GM23248 (cell line): Measurements from ENCODE around the gene HOMEZ. TPM values are rescaled to one million over a fixed set of nuclear protein-coding genes. Genes with fewer than 3 reads are reported as not detected.

Experiments
- DNase-seq: peaks from one replicate; pipeline ENCODE4 v3.0.0-alpha.2; 2015
- H2AFZ ChIP-seq: fragments of 200-600 bp; sonication (generic); 2 replicates; pipeline ENCODE4 v1.6.1; 2016; ENCODE audit warnings: antibody characterized with exemption
- H3F3A ChIP-seq: fragments of 200-600 bp; sonication (generic); 2 replicates; pipeline ENCODE4 v1.6.1; 2016; ENCODE audit warnings: mild to moderate bottlenecking, antibody characterized with exemption, mixed run types; ENCODE audit not compliant: insufficient read depth
- H3K27ac ChIP-seq: fragments of 200-600 bp; sonication (generic); 2 replicates; pipeline ENCODE4 v1.5.1; 2016; ENCODE audit warnings: mild to moderate bottlenecking
- H3K27me3 ChIP-seq: fragments of 200-600 bp; sonication (generic); replicated peaks from 2 replicates; pipeline ENCODE4 v1.6.1; 2016; ENCODE audit warnings: mild to moderate bottlenecking; ENCODE audit not compliant: insufficient read depth
- H3K36me3 ChIP-seq: fragments of 200-600 bp; sonication (generic); 2 replicates; pipeline ENCODE4 v1.6.1; 2016; ENCODE audit warnings: low read depth, mild to moderate bottlenecking
- H3K4me1 ChIP-seq: fragments of 200-600 bp; sonication (generic); 2 replicates; pipeline ENCODE4 v1.6.1; 2016; ENCODE audit warnings: mild to moderate bottlenecking; ENCODE audit not compliant: insufficient read depth
- H3K4me2 ChIP-seq: fragments of 200-600 bp; sonication (generic); one replicate; pipeline ENCODE4 v1.6.1; 2016; ENCODE audit warnings: mild to moderate bottlenecking; ENCODE audit not compliant: unreplicated experiment
- H3K4me3 ChIP-seq: fragments of 200-600 bp; sonication (generic); 2 replicates; pipeline ENCODE4 v1.5.1; 2016; ENCODE audit warnings: mild to moderate bottlenecking
- H3K79me2 ChIP-seq: fragments of 200-600 bp; sonication (generic); 2 replicates; pipeline ENCODE4 v1.6.1; 2016; ENCODE audit warnings: mild to moderate bottlenecking; ENCODE audit not compliant: insufficient read depth
- H3K9ac ChIP-seq: fragments of 200-600 bp; sonication (generic); 2 replicates; pipeline ENCODE4 v1.6.1; 2016; ENCODE audit warnings: mild to moderate bottlenecking
- H3K9me2 ChIP-seq: fragments of 200-600 bp; sonication (generic); 2 replicates; pipeline ENCODE4 v1.6.1; 2016; ENCODE audit warnings: mixed run types, mild to moderate bottlenecking, moderate library complexity; ENCODE audit not compliant: insufficient read depth
- H3K9me3 ChIP-seq: fragments of 200-600 bp; sonication (generic); one replicate; pipeline ENCODE4 v1.6.1; 2017; ENCODE audit warnings: low read depth
- H4K20me1 ChIP-seq: fragments of 200-600 bp; sonication (generic); 2 replicates; pipeline ENCODE4 v1.6.0; 2016; ENCODE audit not compliant: insufficient read depth
- EZH2 ChIP-seq: fragments of 200-600 bp; sonication (generic); IDR thresholded peaks from 2 replicates; pipeline ENCODE4 v1.6.1; 2018; ENCODE audit warnings: antibody characterized with exemption, mild to moderate bottlenecking; ENCODE audit not compliant: insufficient read depth, poor library complexity, severe bottlenecking
- EZH2phosphoT487 ChIP-seq: fragments of 200-600 bp; sonication (generic); IDR thresholded peaks from 2 replicates; pipeline ENCODE4 v1.6.1; 2018; ENCODE audit warnings: antibody characterized with exemption, moderate library complexity, mild to moderate bottlenecking, low read depth; ENCODE audit not compliant: insufficient read depth
- WGBS, 2 experiments: methylation state at CpG; one replicate each; pipeline ENCODE4 v1.1.6; 2015 to 2017; ENCODE audit warnings: low lambda C conversion rate in 2 of 2, low coverage in 1 of 2; ENCODE audit errors: missing lambda C conversion rate in 2 of 2; 5-methylcytosine and 5-hydroxymethylcytosine counted together
- in situ Hi-C: fragments of 300-500 bp; cut with MboI; formaldehyde crosslinking; loops from 2 replicates; pipeline ENCODE4 v1.15.0; 2020
- polyA plus RNA-seq: library from polyadenylated mRNA; unstranded; fragments of >200 nt; fragmentation: Nextera tagmentation; extraction: Ambion mirVana; gene quantifications from 2 replicates; pipeline ENCODE4 v1.2.1, GENCODE V29; 2016
- total RNA-seq: library from RNA; depleted of rRNA; stranded (reverse); fragments of >200 nt; shearing (Covaris generic); gene quantifications from 2 replicates; pipeline ENCODE4 v1.2.3, GENCODE V29; 2014

Gene HOMEZ
- total and polyA plus RNA-seq, 2 experiments from 2014 or later: 5.8 to 7.6 TPM

GRCh38 chr14:23323838-23324454 lies 38.0 kb upstream of the HOMEZ start:
- Histone ChIP-seq H3K27ac (no peak overlapping the region), H3K9me3 (no peaks in the 10 kb centered on the region), H3F3A (peaks cover 56% of the 10 kb centered on the region), H3K9me2 (no peaks in the 10 kb centered on the region), H2AFZ (no peak overlapping the region), H3K4me1 (peaks cover 8% of the 10 kb centered on the region), H3K9ac (no peak overlapping the region), H3K36me3 (peaks cover 33% of the 10 kb centered on the region), H3K4me2 (no peak overlapping the region), H4K20me1 (no peaks in the 10 kb centered on the region), H3K79me2 (peaks cover 31% of the 10 kb centered on the region), H3K4me3 (no peak overlapping the region), H3K27me3 (no peaks in the 10 kb centered on the region)
- in situ Hi-C loops: no loop called here
- DNase-seq: no peak
- 83 to 87% methylated on average over 12 to 18 of the region's 18 CpGs for WGBS, 2 experiments
- TF ChIP-seq EZH2: no peak
- no peak for TF ChIP-seq EZH2phosphoT487

- Histone ChIP-seq H3K36me3 (peaks cover 33% of the 10 kb centered on the region), H3K27ac (peak overlapping the region; percentile 91), H3F3A (peaks cover 59% of the 10 kb centered on the region), H3K9ac (peak overlapping the region; percentile 97), H3K9me3 (no peaks in the 10 kb centered on the region), H3K4me3 (peak overlapping the region; percentile 86), H4K20me1 (no peaks in the 10 kb centered on the region), H3K79me2 (peaks cover 32% of the 10 kb centered on the region), H3K27me3 (no peaks in the 10 kb centered on the region), H3K4me1 (peaks cover 8% of the 10 kb centered on the region), H3K9me2 (no peaks in the 10 kb centered on the region), H2AFZ (0 out of 2 replicates have a peak overlapping the region, but pooled peaks have one; percentile 10), H3K4me2 (peak overlapping the region; percentile 93)
- in situ Hi-C loops: no loop called here
- 35 to 36% methylated on average over 10 of the region's 10 CpGs for WGBS, 2 experiments
- no peak for DNase-seq
- TF ChIP-seq EZH2: no peak
- TF ChIP-seq EZH2phosphoT487: no peak
These were observed 36.9 kb upstream of the HOMEZ start for GRCh38 chr14:23322568-23323517.

- Histone ChIP-seq H3K9me3 (no peaks in the 10 kb centered on the region), H3K4me3 (peak overlapping the region; percentile 86), H3K4me1 (peaks cover 8% of the 10 kb centered on the region), H3K9me2 (no peaks in the 10 kb centered on the region), H2AFZ (0 out of 2 replicates have a peak overlapping the region, but pooled peaks have one; percentile 10), H3F3A (peaks cover 56% of the 10 kb centered on the region), H3K9ac (peak overlapping the region; percentile 97), H3K79me2 (peaks cover 42% of the 10 kb centered on the region), H4K20me1 (no peaks in the 10 kb centered on the region), H3K36me3 (peaks cover 33% of the 10 kb centered on the region), H3K27me3 (no peaks in the 10 kb centered on the region), H3K27ac (peak overlapping the region; percentile 91), H3K4me2 (peak overlapping the region; percentile 93)
- peak; percentile 88 for DNase-seq
- no peak for TF ChIP-seq EZH2
- in situ Hi-C loops: no loop called here
- WGBS, 2 experiments: 0 to 1% methylated on average over 29 to 56 of the region's 64 CpGs
These were observed 35.9 kb upstream of the HOMEZ start for GRCh38 chr14:23321572-23322547.
